Cardiac fibroblast (primary cell): Measurements from ENCODE around the gene HIVEP1.

Experiments used
- DNase-seq, 2 donors: peaks; one replicate each; pipeline versions ENCODE4 v3.0.0 to v3.0.0-alpha.2; 2010; ENCODE audit warnings: low read depth in 2 of 2
- H3K4me3 ChIP-seq, 2 donors: replicated peaks in 1 of 2; 1 replicate in 1 of 2; 2 replicates in 1 of 2; pipeline ENCODE4 v1.5.1; 2011; ENCODE audit warnings: low read depth in 2 of 2, low read length in 2 of 2, mild to moderate bottlenecking in 2 of 2, moderate library complexity in 1 of 2
- CTCF ChIP-seq: IDR thresholded peaks from one replicate; pipeline ENCODE4 v1.5.1; 2011; ENCODE audit warnings: low read depth, mild to moderate bottlenecking, low read length, inconsistent platforms

Gene HIVEP1

GRCh38 chr6:12190252-12190651 lies 178.1 kb downstream of the HIVEP1 start:
- DNase-seq, result no peak
- no peak overlapping the region for H3K4me3 ChIP-seq
- no peak for TF ChIP-seq CTCF

DNA sequence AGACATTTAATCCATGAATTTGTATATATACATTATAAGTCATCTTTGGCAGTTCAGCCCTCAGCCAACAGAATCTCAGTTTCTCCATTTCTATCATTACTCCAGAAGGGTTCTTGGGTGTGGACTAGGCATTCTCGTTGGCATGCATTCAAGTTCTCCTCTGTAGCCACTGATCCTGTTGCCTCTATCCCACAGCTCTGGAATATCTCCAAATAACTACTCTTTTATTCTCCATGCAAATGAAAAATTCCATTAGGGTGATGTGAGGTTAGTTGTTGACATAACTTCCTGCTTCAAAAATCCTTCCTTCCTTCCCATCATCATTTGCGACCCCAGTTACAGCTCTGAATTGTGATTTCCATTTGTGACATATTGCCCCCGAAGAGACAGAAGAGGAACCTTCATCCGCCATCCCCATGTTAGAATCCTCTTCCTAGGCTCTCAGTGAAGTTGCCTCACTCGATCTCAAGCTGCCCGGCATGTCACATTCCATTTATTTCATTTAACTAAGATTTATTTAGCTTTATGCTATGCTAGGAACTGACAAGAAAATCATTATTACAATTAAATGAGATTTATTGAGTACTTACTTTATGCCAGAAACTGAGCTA lies 184.3 kb downstream of the HIVEP1 start:
- H3K4me3 ChIP-seq, result no peak overlapping the region
- DNase-seq, result peak; percentile 49 to 51
- TF ChIP-seq CTCF, result no peak

DNA sequence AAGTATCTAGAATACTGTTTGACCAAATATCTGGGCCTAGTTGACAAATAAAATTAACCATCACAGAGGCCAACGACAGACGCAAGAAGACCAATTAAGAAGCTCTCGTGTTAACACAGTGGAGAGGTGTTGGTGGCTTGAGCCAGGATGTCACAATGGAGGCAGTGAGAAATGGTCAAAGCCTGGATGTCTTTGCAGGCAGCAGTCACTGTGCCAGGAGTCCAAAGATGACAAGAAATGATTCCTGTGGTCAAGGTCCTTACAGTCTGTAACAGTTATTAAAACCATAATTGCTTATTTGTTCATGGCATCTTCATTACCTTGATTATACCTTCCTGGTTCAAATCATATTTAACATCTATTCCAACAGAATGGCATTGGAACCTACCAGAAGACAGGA lies 186.7 kb downstream of the HIVEP1 start:
- DNase-seq, result no peak
- no peak for TF ChIP-seq CTCF
- no peak overlapping the region for H3K4me3 ChIP-seq

GRCh38 chr6:12200015-12200564 lies 188.0 kb downstream of the HIVEP1 start:
- DNase-seq, result no peak
- no peak for TF ChIP-seq CTCF
- H3K4me3 ChIP-seq, result no peak overlapping the region

- DNase-seq, result peak in 1 of 2 donors; percentile 43
- TF ChIP-seq CTCF, result no peak
- no peak overlapping the region for H3K4me3 ChIP-seq
Observed at GRCh38 chr6:12200761-12201160, 188.6 kb downstream of the HIVEP1 start.

- TF ChIP-seq CTCF, result no peak
- DNase-seq, result peak in 1 of 2 donors; percentile 47
- no peak overlapping the region for H3K4me3 ChIP-seq
Observed at GRCh38 chr6:12203001-12203400, 190.9 kb downstream of the HIVEP1 start.

GRCh38 chr6:12208190-12208589 lies 196.1 kb downstream of the HIVEP1 start:
- no peak for TF ChIP-seq CTCF
- no peak overlapping the region for H3K4me3 ChIP-seq
- peak; percentile 11 to 79 for DNase-seq
